ENCODE measurements around the gene DNAJC4.

Gene DNAJC4

GRCh38 chr11:64230985-64231365 is 627 bp downstream of the DNAJC4 start:
- no peak for DNase-seq

DNA sequence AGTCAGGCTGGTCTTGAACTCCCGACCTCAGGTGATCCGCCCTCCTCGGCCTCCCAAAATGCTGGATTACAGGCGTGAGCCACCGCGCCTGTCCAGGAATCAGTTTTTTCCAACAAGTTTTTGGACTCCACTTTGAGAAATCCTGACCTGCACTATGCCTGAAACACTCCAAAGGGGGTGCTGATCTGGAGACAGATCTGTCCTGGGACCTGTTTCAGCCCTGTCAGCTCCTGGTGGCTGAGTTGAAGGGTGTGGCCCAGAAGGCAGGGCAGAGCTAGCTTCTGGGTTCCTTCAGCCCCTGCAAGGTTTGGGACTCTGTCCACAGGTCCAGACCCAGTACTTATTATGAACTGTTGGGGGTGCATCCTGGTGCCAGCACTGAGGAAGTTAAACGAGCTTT is 1.2 kb downstream of the DNAJC4 start:
- no peak for DNase-seq

GRCh38 chr11:64232182-64232966 is 2.0 kb downstream of the DNAJC4 start:
- no peak for DNase-seq

GRCh38 chr11:64232967-64233315 is 2.6 kb downstream of the DNAJC4 start:
- no peak for DNase-seq

- peak; percentile 67 for DNase-seq
These were observed 3.7 kb downstream of the DNAJC4 start, which contains the start of gene VEGFB for GRCh38 chr11:64233913-64234586. VEGFB (plus strand) TSS chr11:64234584; CDS start chr11:64234834, 250 bp downstream.

GRCh38 chr11:64234647-64235379 is 4.5 kb downstream of the DNAJC4 start:
- DNase-seq, result peak; percentile 34

DNA sequence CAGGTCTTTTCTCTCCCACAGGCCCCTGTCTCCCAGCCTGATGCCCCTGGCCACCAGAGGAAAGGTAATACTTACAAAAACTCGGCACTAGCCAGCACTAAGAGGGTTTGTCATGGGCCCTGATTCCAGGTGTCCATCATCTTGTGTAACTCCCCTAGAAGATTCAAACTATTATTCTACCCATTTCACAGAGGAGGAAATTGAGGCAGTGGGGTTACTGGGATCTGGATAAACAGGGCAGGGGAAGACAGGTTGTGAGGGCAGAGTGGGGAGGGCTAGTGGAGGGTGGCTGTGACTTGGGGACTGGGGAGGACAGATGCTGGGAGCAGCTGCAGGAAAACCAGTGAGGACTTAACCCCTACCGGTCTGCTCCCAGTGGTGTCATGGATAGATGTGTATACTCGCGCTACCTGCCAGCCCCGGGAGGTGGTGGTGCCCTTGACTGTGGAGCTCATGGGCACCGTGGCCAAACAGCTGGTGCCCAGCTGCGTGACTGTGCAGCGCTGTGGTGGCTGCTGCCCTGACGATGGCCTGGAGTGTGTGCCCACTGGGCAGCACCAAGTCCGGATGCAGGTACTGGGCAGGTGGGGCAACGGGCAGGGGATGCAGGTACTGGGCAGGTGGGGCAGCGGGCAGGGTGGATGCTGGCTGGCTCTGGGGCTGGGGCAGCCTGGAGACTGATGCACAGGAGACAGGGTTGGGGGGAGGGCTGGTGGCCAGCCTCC is 5.3 kb downstream of the DNAJC4 start:
- no peak for DNase-seq

GRCh38 chr11:64237484-64237951 is 7.2 kb downstream of the DNAJC4 start:
- DNase-seq, result no peak

DNA sequence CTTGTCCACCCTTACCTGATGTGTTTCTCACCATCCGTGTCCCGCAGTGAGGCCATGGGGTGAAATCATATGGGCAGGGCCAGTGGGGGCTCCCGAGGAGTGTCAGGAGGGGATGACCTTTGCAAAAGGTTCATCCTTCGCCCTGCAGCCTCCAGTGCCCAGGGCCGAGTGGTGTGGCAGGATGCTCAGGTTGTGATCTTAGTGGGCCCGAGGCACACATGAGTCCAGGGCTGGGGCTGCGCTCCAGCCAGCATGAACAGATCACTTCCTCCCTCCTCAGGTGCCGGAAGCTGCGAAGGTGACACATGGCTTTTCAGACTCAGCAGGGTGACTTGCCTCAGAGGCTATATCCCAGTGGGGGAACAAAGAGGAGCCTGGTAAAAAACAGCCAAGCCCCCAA is 7.7 kb downstream of the DNAJC4 start:
- DNase-seq, result no peak

DNA sequence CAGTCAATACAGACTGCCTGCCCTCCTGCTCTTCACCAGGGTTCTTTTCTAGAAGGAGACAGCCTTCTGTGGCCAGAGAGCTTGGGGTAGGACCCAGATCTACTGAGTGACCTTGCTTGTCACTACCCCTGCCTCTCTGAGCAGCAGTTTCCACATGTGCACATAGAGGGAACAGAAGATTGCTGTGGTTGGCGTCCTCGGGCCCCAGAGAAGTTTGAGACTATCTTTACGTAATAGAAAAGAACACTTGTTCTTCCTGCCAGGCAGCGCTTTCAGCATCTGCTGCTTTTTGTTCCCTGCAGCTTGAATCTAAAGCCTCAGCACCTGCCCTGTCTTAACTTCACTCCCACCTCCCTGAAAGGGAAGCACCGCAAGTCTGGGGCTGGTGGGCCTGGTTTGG is 8.7 kb downstream of the DNAJC4 start:
- no peak for DNase-seq

GRCh38 chr11:64239662-64240434 is 9.5 kb downstream of the DNAJC4 start:
- no peak for DNase-seq

DNA sequence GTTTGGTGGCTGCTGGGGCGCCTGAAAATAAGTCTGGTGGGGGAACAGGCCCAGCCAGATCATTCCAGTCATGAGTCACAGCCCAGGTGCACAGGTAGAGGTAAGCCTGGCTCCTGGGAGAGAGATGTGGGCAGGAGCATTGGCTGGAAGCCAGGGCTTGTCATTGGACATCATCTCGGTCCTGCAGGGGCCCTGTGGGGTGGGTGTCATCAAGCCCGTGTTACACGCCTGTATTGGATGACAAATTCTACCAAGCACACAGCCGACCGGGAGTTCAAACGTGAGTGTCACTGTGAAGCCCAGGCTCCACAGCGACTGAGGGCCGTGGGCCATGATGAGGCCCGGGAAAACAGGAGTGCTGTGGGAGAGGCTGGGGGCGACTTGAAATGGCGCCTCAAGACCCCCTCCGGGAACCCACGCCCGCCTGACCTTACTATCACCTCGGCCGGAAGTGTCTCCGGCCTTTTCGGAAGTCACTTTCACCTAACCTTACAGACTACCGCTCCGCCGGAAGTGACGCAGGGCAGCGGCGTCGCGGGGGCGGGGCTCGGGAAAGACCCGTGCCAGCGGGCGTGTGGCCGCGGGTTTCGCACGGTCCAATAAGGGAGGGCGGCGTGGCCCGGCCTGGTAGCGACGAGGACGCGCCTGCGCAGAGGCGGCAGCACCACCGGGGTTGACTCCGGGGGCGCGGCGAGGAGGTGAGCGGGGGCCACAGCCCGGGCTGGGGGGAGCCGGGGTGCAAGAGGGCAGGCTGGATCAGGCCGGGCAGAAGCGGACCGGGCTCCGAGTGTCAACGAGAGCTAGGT is 10.3 kb downstream of the DNAJC4 start, which contains the start of gene FKBP2:
FKBP2 (plus strand) TSS at position 661 of the 806 bp plus-strand sequence. CDS start 1,293 bp downstream, outside the sequence.
- DNase-seq, result peak; percentile 97

GRCh38 chr11:64241241-64241490 is 10.8 kb downstream of the DNAJC4 start:
- peak; percentile 100 for DNase-seq

GRCh38 chr11:64241491-64242374 is 11.4 kb downstream of the DNAJC4 start:
- DNase-seq, result no peak

- DNase-seq, result no peak
These were observed 13.0 kb downstream of the DNAJC4 start for GRCh38 chr11:64243236-64243854.

GRCh38 chr11:64244107-64244506 is 13.8 kb downstream of the DNAJC4 start:
- no peak for DNase-seq

DNA sequence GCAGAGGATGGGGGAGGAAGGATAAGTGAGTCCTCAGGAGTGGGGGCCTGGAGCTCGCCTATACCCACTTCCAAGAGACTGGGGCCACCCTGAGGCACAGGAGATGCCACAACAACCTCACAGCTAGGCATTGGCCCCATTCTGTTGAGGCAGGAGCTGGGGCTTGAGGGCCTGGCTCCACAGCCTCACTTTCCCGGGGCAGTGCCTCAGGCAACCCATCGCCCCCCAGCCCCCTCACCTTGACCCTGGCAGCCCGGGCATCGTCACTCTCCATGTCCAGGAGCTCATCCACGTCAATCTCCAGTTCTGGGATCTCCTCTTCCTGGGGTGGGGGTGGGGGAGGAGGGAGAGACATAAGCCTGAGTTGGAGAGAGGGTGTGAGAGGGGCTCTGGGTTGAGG is 14.6 kb downstream of the DNAJC4 start:
- DNase-seq, result no peak

GRCh38 chr11:64245401-64245796 is 15.1 kb downstream of the DNAJC4 start:
- DNase-seq, result peak; percentile 45

DNA sequence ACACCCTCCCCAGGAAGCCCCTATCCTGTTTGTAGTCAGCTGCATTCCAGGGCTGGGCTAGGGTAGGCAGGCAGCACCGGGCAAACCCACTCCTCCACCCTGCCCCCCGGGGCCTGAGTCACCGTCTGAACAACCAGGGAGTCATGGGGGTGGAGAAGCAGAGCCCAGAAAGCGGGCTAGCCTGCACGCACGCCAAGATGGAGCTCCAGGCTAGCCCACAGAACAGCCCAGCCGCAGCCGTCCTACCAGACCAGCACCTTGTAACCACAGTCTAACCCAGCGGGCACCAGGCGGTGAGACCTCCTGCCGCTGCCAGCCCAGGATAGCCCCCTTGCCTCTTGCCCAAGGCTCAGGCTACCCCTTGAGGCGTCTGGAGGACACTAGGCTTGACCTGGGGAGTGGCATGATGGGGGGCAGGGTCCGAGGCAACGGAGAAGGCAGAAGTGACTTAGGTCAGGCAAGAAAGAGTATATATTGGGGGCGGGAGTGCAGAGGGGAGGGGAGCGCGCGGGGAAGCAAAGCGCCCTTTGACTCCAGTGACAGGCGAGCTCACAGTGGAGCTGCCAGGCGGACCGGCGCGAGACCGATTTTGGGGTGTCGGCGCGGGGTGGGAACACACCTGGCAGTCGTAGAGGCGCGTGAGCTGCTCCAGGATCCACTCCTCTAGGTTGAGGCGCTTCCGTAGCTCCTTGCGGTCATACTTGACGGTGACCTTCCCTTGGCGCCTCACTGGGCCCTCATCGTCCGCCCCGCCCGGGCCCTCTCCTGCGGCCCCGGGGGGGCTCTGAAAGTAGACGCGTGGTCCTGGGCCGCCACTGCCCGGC is 15.7 kb downstream of the DNAJC4 start:
- peak; percentile 70 for DNase-seq

Data from activated CD4-positive, alpha-beta T cell treated with anti-CD3 and anti-CD28 coated beads, Interleukin-2, amount 50 U/mL, for 1 hour (primary cell).